HG03558 (cell line): ENCODE measurements around the gene GRK7.
"Not testable (repeated sequence)": the region's sequence is repeated elsewhere in the genome, so short reads cannot be mapped to it uniquely, and the experiment has no call there.

ENCODE experiments used
- ATAC-seq: cut with Tn5 transposase; IDR thresholded peaks from one replicate; pipeline ENCODE4 v1.9.1; 2021; ENCODE audit warnings: moderate number of reproducible peaks; ENCODE audit not compliant: unreplicated experiment; ENCODE audit errors: extremely low read depth

Gene GRK7

DNA sequence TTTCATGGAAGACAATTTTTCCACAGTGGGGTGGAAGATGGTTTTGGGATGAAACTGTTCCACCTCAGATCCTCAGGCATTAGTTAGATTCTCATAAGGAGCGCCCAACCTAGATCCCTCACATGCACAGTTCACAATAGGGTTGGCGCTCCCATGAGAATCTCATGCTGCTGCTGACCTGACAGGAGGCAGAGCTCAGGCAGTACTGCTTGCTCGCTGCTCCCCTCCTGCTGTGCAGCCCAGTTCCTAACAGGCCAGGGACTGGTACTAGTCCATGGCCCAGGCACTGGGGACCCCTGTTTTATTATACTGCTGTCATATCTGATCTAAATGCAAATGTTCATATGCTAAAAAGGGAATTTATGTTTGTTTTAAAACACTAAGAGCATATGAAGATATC is 9.8 kb upstream of the GRK7 start:
- no peak for ATAC-seq

DNA sequence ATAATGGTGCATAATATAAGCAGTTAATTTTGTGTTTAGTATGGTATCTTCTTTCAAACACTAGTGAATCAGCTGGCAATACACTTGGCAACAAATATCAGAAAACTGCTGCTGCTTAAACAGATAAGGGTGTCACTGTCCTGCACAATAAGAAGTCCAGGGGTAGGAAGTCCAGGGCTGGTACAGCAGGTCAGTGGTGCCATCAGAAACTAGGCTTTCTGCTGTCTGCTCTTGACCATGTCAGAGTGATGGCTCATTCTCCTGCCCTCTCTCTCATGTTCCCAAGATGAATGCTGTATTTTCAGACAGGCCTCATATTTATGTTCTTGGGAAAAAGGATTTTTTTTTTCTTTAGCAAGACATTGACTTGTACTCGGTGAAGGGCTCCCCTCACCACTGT is 9.2 kb upstream of the GRK7 start:
- ATAC-seq: no peak

DNA sequence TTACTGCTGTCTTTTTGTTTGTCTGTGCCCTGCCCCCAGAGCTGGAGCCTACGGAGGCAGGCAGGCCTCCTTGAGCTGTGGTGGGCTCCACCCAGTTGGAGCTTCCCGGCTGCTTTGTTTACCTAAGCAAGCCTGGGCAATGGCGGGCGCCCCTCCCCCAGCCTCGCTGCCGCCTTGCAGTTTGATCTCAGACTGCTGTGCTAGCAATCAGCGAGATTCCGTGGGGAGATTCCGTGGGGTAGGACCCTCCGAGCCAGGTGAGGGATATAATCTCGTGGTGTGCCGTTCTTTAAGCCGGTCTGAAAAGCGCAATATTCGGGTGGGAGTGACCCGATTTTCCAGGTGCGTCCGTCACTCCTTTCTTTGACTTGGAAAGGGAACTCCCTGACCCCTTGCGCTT is 656 bp upstream of the GRK7 start:
- ATAC-seq: not testable (repeated sequence)

DNA sequence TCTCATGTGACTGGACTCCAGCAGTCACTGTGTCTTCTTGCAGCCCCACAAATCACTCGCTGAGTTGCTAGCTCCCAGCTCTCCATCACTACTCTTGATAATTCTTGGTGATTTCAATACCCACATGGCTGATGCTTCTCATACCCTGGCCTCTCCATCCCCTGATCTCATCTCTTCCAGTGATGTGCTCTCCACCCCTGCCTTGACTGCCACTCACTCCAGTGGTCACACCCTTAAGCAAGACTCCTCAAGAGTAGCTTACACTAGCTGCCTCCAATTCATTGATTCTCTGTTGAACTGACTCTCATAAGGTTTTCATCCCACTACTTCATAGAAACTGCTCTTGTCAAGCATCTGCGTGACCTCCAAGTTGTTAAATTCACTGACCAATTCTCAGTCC is 837 bp downstream of the GRK7 start:
- no peak for ATAC-seq

DNA sequence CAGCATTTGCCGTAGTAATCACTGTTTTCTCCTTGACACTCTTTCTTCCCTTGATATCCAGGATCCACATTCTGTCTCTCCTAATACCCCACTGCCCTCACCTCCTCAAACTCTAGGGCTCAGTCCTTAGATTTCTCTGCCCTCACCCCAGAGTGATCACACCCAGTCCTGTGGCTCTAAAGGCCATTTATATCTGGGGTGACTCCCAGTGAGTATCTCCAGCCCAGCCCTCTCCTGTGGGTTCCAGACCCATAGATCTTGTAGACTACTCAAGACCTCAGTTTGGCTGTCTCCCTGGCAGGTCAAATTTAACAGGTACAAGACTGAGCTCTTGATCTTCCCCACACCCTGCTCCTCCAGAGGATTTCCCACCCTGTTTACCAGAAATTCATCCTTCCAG is 1.3 kb downstream of the GRK7 start:
- no peak for ATAC-seq

DNA sequence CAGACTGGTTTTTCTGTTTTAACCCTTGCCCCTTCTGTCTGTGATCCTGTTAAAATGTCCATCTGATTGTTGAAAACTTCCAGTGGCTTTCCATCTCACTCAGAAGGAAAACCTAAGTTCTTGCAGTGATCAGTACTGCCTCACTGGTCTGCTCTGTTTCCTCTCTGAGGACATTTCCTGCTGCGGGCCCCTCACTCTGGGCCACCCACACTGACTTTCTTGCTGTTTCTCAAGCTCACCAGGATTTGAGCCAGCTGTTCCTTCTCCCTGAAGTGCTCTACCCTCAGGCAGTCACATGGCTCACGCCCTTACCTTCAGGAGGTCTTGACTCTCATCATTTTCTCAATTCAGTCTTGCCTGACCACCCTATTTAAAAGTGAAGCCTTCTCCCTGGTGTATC is 1.8 kb downstream of the GRK7 start:
- no peak for ATAC-seq

DNA sequence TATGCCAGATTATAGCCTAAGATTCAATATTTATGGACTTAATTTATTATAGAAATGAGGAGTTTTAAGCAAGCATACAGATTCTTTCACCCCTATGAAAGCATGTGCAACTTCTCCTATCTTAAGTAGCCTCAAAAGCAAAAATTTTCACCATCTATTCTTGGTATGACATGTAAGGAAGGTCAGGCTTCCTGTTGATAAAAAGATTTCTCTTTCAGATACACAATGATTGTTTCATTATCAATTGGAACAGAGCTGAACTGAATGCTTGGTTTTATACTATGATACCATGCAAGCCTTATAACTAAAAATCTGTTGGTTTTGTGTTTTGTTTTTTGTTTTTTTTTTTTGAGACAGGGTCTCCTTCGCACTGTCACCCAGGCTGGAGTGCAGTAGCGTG is 3.9 kb downstream of the GRK7 start:
- no peak for ATAC-seq

DNA sequence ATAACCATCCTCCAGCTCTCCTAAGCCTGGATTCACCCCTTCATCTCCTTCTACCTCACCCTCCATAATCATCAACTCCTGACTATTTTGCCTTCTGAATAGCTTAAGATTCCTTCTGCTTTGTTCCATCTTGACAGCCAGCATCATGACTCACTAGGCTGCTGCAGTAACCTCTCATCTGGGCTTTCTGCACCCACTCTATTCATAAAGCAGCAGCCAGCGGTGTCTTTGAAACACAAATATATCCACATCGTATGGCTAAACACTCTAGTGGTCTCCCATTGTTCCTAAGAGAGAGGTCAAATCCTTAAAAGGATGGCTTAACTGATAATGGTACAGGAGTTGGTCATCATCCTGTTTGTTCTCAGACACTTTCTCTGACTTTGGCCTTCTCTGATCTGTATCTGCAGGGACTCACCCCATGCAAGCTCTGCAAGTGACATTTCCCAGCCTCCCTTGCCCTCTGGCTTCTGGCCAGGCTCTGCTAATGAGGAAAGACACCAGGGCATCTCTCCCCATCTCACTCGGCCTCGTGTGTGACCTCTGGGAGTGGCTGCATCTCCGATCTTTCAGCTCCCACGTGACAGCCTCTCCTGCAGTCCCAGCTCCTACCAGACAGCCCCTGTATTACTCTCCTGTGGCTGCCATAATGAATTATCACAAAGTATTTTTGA is 6.2 kb downstream of the GRK7 start:
- no peak for ATAC-seq

DNA sequence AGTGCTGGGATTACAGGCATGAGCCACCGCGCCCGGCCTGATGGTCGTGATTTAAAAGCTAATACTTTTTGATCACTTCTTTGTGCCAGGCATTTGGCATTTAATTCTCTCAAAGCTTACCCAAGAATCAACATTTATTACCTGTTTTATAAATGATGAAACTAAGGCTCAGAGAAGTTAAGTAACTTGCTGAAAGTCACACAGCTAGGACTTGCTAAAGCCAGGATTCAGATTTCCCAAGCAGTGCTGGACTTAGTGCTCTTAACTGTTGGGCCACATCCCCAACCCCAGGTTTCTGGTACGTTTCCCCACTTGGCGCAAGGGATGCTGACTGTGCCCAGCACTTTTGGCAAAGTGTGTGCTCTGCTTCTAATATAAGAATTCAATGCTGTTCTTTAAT is 10.5 kb downstream of the GRK7 start:
- no peak for ATAC-seq

DNA sequence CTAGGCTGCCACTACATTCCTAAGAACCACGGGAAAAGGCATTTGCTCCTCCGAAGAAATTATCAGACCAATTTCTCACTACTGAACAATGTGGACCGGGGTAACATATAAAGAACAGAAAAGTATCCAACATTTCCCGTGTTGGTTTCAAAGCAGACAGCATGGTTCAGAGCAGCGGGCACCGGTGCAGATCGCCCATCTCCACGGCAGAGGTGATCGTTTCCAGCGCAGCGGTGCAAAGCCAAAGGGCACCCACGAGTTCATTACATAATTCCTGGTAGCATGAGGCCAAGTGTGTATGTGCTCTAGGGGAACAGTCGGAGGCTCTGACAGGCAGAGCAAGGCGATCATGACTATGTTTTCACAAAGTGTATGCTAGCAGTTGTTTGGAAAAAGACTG is 13.2 kb downstream of the GRK7 start:
- no peak for ATAC-seq

DNA sequence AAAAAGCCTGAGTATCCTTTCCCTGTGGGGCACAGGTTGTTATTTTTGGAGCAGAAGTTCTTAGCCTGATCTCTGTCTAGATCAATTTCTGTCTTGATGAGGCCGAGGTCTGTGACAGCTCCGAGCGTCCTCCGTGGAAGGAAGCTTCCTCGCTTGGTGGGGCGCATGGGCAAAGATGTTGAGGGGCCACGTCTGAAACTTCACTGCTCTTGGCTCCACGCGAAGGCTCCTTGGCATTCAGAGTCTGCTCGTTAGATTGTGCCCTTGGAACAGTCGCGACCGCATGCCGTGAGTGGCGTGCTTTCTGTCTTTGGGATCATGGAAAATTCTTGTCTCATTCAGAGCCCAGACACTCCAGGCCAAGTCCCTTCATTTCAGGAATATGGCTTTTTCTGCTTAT is 13.7 kb downstream of the GRK7 start:
- no peak for ATAC-seq

DNA sequence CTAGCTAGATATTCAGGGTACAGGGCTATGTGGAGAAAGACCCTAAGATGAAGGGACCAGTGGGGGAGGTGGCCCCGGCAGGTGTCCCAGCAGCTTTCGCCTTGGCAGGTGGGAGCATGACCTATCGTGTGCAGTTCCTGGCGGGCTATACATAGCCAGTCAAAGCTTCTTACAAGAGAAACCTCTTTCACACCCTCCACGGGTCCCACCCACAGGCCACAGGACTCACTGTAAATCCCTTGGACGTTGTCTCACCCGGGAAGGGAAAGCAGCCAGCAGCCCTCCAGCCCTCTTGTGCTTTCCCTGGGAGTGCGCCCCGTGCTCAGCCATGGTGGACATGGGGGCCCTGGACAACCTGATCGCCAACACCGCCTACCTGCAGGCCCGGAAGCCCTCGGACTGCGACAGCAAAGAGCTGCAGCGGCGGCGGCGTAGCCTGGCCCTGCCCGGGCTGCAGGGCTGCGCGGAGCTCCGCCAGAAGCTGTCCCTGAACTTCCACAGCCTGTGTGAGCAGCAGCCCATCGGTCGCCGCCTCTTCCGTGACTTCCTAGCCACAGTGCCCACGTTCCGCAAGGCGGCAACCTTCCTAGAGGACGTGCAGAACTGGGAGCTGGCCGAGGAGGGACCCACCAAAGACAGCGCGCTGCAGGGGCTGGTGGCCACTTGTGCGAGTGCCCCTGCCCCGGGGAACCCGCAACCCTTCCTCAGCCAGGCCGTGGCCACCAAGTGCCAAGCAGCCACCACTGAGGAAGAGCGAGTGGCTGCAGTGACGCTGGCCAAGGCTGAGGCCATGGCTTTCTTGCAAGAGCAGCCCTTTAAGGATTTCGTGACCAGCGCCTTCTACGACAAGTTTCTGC is 15.0 kb downstream of the GRK7 start:
- no peak for ATAC-seq

DNA sequence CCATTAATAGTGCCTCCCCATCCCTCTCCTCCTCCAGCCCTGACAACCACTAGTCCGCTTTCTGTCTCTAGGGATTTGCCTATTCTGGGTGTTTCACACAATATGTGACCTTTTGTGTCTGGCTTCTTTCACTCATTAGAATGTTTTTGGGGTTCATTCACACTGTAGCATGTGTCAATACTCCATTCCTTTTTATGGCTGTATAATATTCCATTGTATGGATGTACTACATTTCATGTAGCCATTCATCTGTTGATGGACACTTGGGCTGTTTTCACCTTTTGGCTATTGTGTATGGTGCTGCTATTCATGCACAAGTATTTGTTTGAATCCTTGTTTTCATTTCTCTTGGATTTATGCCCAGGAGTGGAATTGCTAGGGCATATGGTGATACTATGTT is 16.5 kb downstream of the GRK7 start:
- ATAC-seq: no peak

DNA sequence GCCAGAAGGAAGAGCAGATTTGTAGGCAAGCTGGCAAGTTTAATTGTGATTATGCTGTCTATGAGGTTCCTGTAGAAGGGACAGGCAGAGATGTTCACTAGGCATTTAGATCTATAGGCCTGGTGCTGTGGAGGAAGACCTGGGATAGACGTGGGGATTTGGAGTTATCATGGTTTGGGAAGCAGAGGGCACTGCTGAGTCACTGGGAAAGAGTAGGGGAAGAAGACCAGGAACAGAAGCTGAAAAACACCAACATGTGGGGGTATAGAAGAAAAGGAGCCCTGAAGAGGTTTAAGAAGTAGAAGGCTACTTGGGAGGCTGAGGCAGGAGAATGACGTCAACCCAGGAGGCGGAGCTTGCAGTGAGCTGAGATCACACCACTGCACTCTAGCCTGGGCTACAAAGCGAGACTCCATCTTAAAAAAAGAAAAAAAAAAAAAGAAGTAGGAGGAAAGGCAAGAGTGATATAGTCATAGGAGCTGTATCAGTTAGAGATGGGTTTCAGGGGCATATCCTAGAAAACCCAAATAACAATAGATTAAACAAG is 19.3 kb downstream of the GRK7 start:
- ATAC-seq: no peak

DNA sequence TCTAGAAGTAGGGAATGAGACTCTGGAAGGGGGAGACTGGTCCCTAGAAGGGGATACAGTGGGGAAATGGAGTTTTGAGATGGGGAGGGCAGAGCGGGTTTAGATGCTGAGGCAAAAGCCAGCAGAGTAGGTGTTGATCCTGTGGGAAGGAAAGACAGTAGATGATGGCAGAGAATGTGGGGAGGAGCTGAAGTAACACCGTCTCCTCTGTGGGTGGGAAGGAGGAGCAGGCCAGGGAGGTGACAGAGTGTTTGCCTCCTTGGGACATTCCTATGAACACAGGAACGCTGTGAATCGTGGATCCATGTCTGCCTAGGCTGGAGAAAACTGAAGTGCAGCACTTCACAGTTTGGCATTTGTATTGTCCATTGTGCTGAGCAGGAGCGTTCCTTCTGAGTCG is 20.4 kb downstream of the GRK7 start:
- no peak for ATAC-seq

DNA sequence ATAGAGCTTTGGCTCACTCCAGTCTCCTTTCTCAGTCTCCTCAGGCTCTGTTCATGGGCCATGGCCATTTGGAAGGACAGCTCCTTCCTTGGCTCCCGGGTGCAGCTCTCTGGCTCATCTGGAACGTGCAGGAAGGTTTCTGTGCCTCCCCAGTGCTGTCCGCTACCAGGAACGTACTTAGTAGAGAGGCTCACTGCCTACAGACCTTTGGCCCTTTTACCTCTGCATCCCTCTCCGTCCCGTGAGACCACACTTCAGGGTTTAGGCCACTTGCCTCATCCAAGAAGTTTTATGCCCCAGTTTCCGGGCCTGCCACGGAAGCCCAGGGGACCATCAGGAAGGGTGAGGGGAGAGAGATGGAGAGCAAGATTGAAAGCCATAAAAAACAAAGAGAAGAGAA is 20.9 kb downstream of the GRK7 start:
- no peak for ATAC-seq

DNA sequence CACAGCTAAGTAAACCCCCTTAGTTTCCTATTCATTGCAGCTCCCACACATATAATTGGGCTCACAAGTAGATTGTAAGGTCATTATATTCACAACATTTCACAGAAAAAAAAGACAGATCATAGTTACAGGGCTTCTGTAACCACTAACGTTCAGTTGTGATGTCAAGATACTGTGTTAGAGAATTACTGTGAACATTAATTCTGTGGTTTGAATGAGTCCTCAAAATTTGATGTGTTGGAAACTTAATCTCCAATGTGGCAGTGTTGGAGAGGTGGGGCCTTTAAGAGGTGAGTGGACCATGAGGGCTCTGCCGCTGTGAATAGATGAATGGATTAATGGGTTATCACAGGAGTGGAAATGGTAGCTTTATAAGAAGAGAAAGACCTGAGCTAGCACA is 21.3 kb downstream of the GRK7 start:
- ATAC-seq: no peak

DNA sequence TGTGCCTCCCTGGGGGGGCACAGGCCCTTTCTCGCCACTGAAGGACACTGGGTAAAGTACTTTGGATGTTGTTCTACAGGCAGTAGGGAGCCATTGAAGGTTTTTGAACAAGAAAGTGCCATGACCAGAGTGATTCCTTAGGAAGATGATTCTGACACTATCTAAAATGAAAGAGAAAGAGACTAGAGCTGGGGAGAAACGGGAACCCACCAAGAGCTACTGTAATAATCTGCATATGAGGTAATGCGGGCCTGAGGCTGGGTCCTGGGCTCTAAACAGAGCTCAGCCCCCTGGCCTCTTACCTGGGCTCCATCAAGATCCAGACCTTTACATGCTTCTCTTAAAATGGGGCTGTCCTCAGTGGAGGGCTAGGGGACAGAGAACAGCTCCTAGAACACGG is 24.9 kb downstream of the GRK7 start:
- no peak for ATAC-seq

DNA sequence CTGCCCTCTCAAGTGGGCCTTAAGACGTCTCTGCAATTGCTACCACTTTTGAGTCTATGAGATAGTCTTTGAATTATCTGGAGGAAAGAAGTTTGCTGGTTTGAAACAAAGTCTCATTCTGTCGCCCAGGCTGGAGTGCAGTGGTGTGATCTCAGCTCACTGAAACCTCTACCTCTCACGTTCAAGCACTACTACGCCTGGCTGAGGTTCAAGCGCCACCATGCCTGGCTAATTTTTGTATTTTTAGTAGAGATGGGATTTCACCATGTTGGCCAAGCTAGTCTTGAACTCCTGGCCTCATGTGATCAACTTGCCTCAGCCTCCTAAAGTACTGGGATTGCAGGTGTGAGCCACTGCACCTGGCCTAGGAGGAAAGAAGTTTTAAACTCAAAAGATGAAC is 25.5 kb downstream of the GRK7 start:
- not testable (repeated sequence) for ATAC-seq

DNA sequence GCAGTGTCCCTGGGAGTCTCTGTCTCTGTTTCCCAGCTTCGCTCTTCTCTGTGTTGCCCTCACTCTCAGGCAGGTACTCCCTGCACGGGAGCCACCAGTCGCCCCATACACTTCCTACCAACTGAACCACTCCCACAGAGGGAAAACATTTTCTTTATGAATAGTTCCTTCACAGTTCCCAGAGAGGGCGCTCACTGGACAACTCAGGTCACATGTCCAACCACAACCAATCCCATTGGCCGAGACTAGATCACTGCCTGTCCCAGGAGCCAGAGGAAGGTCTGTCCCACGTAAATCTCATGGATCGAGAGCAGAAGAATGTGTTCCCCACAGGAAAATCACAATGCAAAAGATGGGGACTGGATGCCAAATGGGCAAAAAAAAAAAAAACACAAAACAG is 26.1 kb downstream of the GRK7 start:
- no peak for ATAC-seq

DNA sequence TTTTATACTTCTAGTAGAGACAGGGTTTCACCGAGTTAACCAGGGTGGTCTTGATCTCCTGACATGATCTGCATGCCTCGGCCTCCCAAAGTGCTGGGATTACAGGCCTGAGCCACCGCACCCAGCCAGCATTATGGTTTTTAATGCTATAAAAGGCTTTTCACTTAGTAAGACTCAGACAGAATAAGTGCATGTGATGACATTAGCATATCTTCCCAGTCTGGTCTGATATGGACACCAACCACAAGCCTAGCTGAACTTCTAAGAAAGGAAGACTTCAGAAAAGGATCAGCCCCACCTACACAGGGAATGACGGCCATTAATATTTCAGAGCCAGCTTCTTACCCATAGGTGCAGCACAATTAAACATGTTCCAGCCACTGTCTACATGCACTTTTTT is 27.0 kb downstream of the GRK7 start:
- ATAC-seq: no peak

DNA sequence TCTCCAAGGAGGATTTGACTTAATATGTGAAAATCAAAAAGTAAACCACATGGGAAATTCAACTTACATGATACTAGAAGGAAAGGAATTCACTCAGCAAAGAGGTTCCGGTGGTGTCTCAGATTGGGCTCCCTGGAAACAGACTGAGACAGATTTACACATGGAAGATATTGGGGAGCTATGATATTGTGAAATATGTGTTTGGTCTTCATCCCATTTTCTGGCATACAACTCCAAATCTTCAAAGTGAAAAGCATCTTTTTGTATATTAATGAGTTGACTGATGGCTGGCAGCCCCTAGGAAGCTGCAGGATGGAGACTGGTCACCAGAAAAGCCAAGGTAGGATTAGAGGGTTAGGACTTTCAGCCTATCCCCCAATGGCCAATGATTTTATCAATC is 29.3 kb downstream of the GRK7 start:
- no peak for ATAC-seq
